ENCODE data around the gene ABHD5.
"Not testable (repeated sequence)": the region's sequence is repeated elsewhere in the genome, so short reads cannot be mapped to it uniquely, and the experiment has no call there.

Gene ABHD5
- 14.1 to 51.9 (median 27.1) reads per million in 17 experiments for total RNA-seq

- peak; percentile 96 to 99 (median 98) for DNase-seq
Measured at GRCh38 chr3:43690400-43691119, at the start of gene ABHD5. ABHD5 (plus strand) TSS chr3:43690938; CDS start chr3:43690993, 55 bp downstream.

- peak; percentile 35 to 71 (median 62) for DNase-seq
Measured at GRCh38 chr3:43641306-43642114, 49.2 kb upstream of the ABHD5 start.

GRCh38 chr3:43644443-43644842 lies 46.3 kb upstream of the ABHD5 start:
- DNase-seq, result no peak

GRCh38 chr3:43647331-43648166 lies 43.2 kb upstream of the ABHD5 start:
- no peak for DNase-seq

- no peak for DNase-seq
Measured at GRCh38 chr3:43648957-43649356, 41.8 kb upstream of the ABHD5 start.

- DNase-seq, result no peak
Measured at GRCh38 chr3:43649365-43649968, 41.3 kb upstream of the ABHD5 start.

- DNase-seq, result no peak
Measured at GRCh38 chr3:43650345-43650744, 40.4 kb upstream of the ABHD5 start.

GRCh38 chr3:43656390-43656789 lies 34.3 kb upstream of the ABHD5 start:
- not testable (repeated sequence) for DNase-seq

GRCh38 chr3:43659250-43659880 lies 31.4 kb upstream of the ABHD5 start:
- no peak for DNase-seq

- not testable (repeated sequence) for DNase-seq
Measured at GRCh38 chr3:43661376-43661775, 29.4 kb upstream of the ABHD5 start.

- not testable (repeated sequence) for DNase-seq
Measured at GRCh38 chr3:43665011-43665410, 25.7 kb upstream of the ABHD5 start.

GRCh38 chr3:43670635-43671522 lies 19.9 kb upstream of the ABHD5 start:
- DNase-seq, result no peak

GRCh38 chr3:43674345-43675085 lies 16.2 kb upstream of the ABHD5 start:
- DNase-seq, result no peak

GRCh38 chr3:43675593-43675992 lies 15.1 kb upstream of the ABHD5 start:
- no peak for DNase-seq

GRCh38 chr3:43676441-43676840 lies 14.3 kb upstream of the ABHD5 start:
- peak in 2 of 4 experiments; percentile 7 to 35 for DNase-seq

- not testable (repeated sequence) for DNase-seq
Measured at GRCh38 chr3:43678375-43678774, 12.4 kb upstream of the ABHD5 start.

- not testable (repeated sequence) for DNase-seq
Measured at GRCh38 chr3:43678887-43679449, 11.8 kb upstream of the ABHD5 start.

GRCh38 chr3:43680857-43681256 lies 9.9 kb upstream of the ABHD5 start:
- not testable (repeated sequence) for DNase-seq

GRCh38 chr3:43684944-43685343 lies 5.8 kb upstream of the ABHD5 start:
- no peak for DNase-seq

- DNase-seq, result no peak
Measured at GRCh38 chr3:43685921-43686320, 4.8 kb upstream of the ABHD5 start.
